C4-2B (cell line): Measurements from ENCODE around the gene WHAMM.

Experiments used
- CTCF ChIP-seq: fragments of 450-650 bp; conservative IDR thresholded peaks from 2 replicates; pipeline ENCODE4 v1.5.1; 2017; ENCODE audit warnings: mild to moderate bottlenecking
- ZFX ChIP-seq: fragments of 450-650 bp; IDR thresholded peaks from 2 replicates; pipeline ENCODE4 v1.6.1; 2017

- TF ChIP-seq CTCF, result no peak
- no peak for TF ChIP-seq ZFX
Measured at GRCh38 chr15:82774496-82774895, 34.9 kb upstream of the WHAMM start.
